SU-DHL-6 (cell line): ENCODE data around the gene USP6NL.

Experiments used
- EZH2phosphoT487 ChIP-seq: fragments of 200-600 bp; sonication (generic), shearing (Covaris generic); conservative IDR thresholded peaks from 2 replicates; pipeline ENCODE4 v1.6.1; 2018; ENCODE audit warnings: mild to moderate bottlenecking, antibody characterized with exemption, low read length, moderate library complexity, mixed read lengths
- TF ChIP-seq, protein P1 (sequence below): fragments of 200-600 bp; sonication (generic); IDR thresholded peaks from one replicate; pipeline ENCODE4 v1.5.1; 2017; ENCODE audit warnings: antibody characterized with exemption, mild to moderate bottlenecking, low read length, moderate library complexity; ENCODE audit not compliant: insufficient read depth, poor library complexity, severe bottlenecking

DNA sequence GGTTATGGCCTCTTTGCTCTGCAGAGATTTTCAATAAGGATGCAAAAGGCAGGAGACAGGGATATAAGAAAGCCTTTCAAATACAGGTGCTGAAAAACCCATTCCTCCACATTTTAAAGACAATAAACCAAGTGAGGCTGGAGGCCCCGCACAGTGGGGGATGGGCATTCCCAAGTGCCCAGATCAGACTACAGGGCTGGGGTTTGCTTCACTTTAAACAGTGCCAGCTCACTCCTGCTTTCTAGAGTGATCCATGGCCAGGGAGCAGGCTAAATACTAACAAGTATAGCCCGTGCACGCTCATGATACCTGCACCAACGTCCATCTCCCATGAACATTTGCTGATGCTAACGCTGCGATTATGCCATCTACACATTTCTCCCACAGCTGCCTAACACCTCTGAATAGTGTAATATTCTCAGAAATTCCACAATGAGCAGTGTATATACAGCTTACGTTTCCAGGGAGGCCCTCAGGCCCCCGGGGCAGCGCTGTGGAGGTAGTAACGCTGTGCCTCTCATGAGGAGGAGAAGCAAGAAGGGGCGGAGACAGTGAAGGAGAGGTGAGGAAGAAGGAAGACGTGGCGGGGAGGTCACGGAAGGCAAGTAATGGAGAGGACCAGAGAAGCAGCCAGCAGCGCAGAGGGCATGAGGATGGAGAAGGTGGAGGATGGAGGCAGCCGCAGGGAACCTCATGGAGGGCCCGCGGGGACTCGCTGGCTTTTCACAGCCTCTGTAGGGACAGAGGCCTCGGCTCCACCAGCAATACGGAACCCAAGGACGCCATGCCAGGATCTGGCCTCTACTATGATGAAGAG is 141.7 kb downstream of the USP6NL start:
- TF ChIP-seq, protein P1, sequence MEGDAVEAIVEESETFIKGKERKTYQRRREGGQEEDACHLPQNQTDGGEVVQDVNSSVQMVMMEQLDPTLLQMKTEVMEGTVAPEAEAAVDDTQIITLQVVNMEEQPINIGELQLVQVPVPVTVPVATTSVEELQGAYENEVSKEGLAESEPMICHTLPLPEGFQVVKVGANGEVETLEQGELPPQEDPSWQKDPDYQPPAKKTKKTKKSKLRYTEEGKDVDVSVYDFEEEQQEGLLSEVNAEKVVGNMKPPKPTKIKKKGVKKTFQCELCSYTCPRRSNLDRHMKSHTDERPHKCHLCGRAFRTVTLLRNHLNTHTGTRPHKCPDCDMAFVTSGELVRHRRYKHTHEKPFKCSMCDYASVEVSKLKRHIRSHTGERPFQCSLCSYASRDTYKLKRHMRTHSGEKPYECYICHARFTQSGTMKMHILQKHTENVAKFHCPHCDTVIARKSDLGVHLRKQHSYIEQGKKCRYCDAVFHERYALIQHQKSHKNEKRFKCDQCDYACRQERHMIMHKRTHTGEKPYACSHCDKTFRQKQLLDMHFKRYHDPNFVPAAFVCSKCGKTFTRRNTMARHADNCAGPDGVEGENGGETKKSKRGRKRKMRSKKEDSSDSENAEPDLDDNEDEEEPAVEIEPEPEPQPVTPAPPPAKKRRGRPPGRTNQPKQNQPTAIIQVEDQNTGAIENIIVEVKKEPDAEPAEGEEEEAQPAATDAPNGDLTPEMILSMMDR, result no peak
- no peak for TF ChIP-seq EZH2phosphoT487
